ENCODE data around the gene RIMS3. TPM values are rescaled to one million over a fixed set of nuclear protein-coding genes. Genes with fewer than 3 reads are reported as not detected.

The RIMS3 gene
- total RNA-seq, 1 donor from 2014 or later: 26.0 TPM

GRCh38 chr1:40622936-40623629, 42.4 kb downstream of the RIMS3 start:
- Mint-ChIP-seq H3K4me3 (ENCODE audit: unreplicated experiment) (no peak overlapping the region), H3K27me3 (ENCODE audit: low read depth) (no peaks in the 10 kb centered on the region), H3K36me3 (ENCODE audit: low read depth) (peaks cover 13% of the 10 kb centered on the region), H3K27ac (ENCODE audit: unreplicated experiment) (no peak overlapping the region), H3K4me1 (ENCODE audit: low read depth) (peaks cover 12% of the 10 kb centered on the region), H3K9me3 (ENCODE audit: low read depth) (no peaks in the 10 kb centered on the region)
- no peak for TF ChIP-seq CTCF (IDR thresholded peaks at IDR 0.05)
- no peak for DNase-seq (ENCODE audit: low spot score)

- TF ChIP-seq CTCF (IDR thresholded peaks at IDR 0.05): no peak
- DNase-seq (ENCODE audit: low spot score): no peak
- H3K36me3 Mint-ChIP-seq (ENCODE audit: low read depth): peaks cover 12% of the 10 kb centered on the region
- H3K4me3 Mint-ChIP-seq (ENCODE audit: unreplicated experiment): no peak overlapping the region
- H3K9me3 Mint-ChIP-seq (ENCODE audit: low read depth): peaks cover under 1% of the 10 kb centered on the region
- H3K4me1 Mint-ChIP-seq (ENCODE audit: low read depth): peaks cover 12% of the 10 kb centered on the region
- H3K27ac Mint-ChIP-seq (ENCODE audit: unreplicated experiment): no peak overlapping the region
- H3K27me3 Mint-ChIP-seq (ENCODE audit: low read depth): no peaks in the 10 kb centered on the region
Measured at GRCh38 chr1:40621821-40622450, 43.5 kb downstream of the RIMS3 start.

GRCh38 chr1:40620586-40621210, 44.8 kb downstream of the RIMS3 start:
- Mint-ChIP-seq H3K36me3 (ENCODE audit: low read depth) (peaks cover 8% of the 10 kb centered on the region), H3K27me3 (ENCODE audit: low read depth) (no peaks in the 10 kb centered on the region), H3K4me1 (ENCODE audit: low read depth) (peaks cover 6% of the 10 kb centered on the region), H3K27ac (ENCODE audit: unreplicated experiment) (no peak overlapping the region), H3K4me3 (ENCODE audit: unreplicated experiment) (no peak overlapping the region), H3K9me3 (ENCODE audit: low read depth) (peaks cover 3% of the 10 kb centered on the region)
- no peak for TF ChIP-seq CTCF (IDR thresholded peaks at IDR 0.05)
- no peak for DNase-seq (ENCODE audit: low spot score)

GRCh38 chr1:40620150-40620549, 45.3 kb downstream of the RIMS3 start:
- H3K27me3 Mint-ChIP-seq (ENCODE audit: low read depth): no peaks in the 10 kb centered on the region

More at GRCh38 chr1:40620150-40620549, 45.3 kb downstream of the RIMS3 start:
- TF ChIP-seq CTCF (IDR thresholded peaks at IDR 0.05): no peak
- H3K4me1 Mint-ChIP-seq (ENCODE audit: low read depth): peaks cover under 1% of the 10 kb centered on the region
- H3K27ac Mint-ChIP-seq (ENCODE audit: unreplicated experiment): no peak overlapping the region
- peaks cover 3% of the 10 kb centered on the region for H3K9me3 Mint-ChIP-seq (ENCODE audit: low read depth)
- DNase-seq (ENCODE audit: low spot score): no peak
- H3K36me3 Mint-ChIP-seq (ENCODE audit: low read depth): peaks cover 8% of the 10 kb centered on the region
- H3K4me3 Mint-ChIP-seq (ENCODE audit: unreplicated experiment): no peak overlapping the region
